Endodermal cell (in vitro differentiated cells): ENCODE measurements around the gene SLC4A1AP. TPM values are rescaled to one million over a fixed set of nuclear protein-coding genes. Genes with fewer than 3 reads are reported as not detected.

Experiments
- DNase-seq: peaks from one replicate; pipeline ENCODE4 v3.0.0-alpha.2; 2017
- H3K27ac ChIP-seq: 2 replicates; pipeline ENCODE4 v1.5.1; 2013; ENCODE audit warnings: mild to moderate bottlenecking, low read depth, low read length, moderate library complexity
- H3K27me3 ChIP-seq: 2 replicates; pipeline ENCODE4 v1.6.1; 2013; ENCODE audit warnings: mild to moderate bottlenecking, low read length, moderate library complexity; ENCODE audit not compliant: insufficient read depth, control insufficient read depth, poor library complexity, severe bottlenecking
- H3K36me3 ChIP-seq: 2 replicates; pipeline ENCODE4 v1.7.0; 2013; ENCODE audit warnings: mild to moderate bottlenecking, low read length, moderate library complexity; ENCODE audit not compliant: control insufficient read depth, insufficient read depth
- H3K4me1 ChIP-seq: one replicate; pipeline ENCODE4 v1.7.0; 2013; ENCODE audit warnings: low read length; ENCODE audit not compliant: control insufficient read depth, insufficient read depth
- H3K4me3 ChIP-seq: 2 replicates; pipeline ENCODE4 v1.5.1; 2013; ENCODE audit warnings: mild to moderate bottlenecking, low read length, moderate library complexity
- H3K9ac ChIP-seq: 2 replicates; pipeline ENCODE4 v1.6.1; 2013; ENCODE audit warnings: mild to moderate bottlenecking, low read length, moderate library complexity; ENCODE audit not compliant: poor library complexity, severe bottlenecking; ENCODE audit errors: extremely low read depth
- H3K9me3 ChIP-seq: 2 replicates; pipeline ENCODE4 v1.6.1; 2013; ENCODE audit warnings: mild to moderate bottlenecking, low read length, moderate library complexity; ENCODE audit not compliant: control insufficient read depth
- H3K27ac Mint-ChIP-seq: 2 replicates; pipeline ENCODE4 v1.8.0; 2020; ENCODE audit warnings: mixed read lengths
- H3K27me3 Mint-ChIP-seq: 2 replicates; pipeline ENCODE4 v1.8.0; 2021; ENCODE audit warnings: mild to moderate bottlenecking, mixed read lengths; ENCODE audit not compliant: insufficient read depth
- H3K36me3 Mint-ChIP-seq: 2 replicates; pipeline ENCODE4 v1.8.0; 2020; ENCODE audit warnings: low read depth, mixed read lengths
- H3K4me1 Mint-ChIP-seq: 2 replicates; pipeline ENCODE4 v1.8.0; 2020; ENCODE audit warnings: mixed read lengths
- H3K4me3 Mint-ChIP-seq: 2 replicates; pipeline ENCODE4 v1.8.0; 2020; ENCODE audit warnings: mild to moderate bottlenecking, moderate library complexity, mixed read lengths
- H3K9me3 Mint-ChIP-seq: 2 replicates; pipeline ENCODE4 v1.8.0; 2020; ENCODE audit warnings: mild to moderate bottlenecking, mixed read lengths
- WGBS, 2 experiments: methylation state at CpG; one replicate each; pipeline versions ENCODE4 v1.1.5 to v1.1.7; 2013; ENCODE audit warnings: missing lambda C conversion rate in 2 of 2, mixed read lengths in 1 of 2; ENCODE audit not compliant: insufficient coverage in 1 of 2, insufficient read length in 1 of 2; 5-methylcytosine and 5-hydroxymethylcytosine counted together
- total RNA-seq, 2 donors: library from RNA; stranded (reverse); fragmentation: NEBNext Ultra II Directional in 1 of 2; extraction: Animal tissue kit (Norgen Biotek cat#: 25700) in 1 of 2; gene quantifications; 2 replicates in 1 of 2; 3 replicates in 1 of 2; pipeline ENCODE4 v1.2.1, GENCODE V29; 2021
- TF ChIP-seq, protein P1 (sequence below): fragments of 200-600 bp; sonication (generic); conservative IDR thresholded peaks from 2 replicates; pipeline ENCODE4 v1.5.0; 2021; ENCODE audit warnings: antibody characterized with exemption, mild to moderate bottlenecking

SLC4A1AP gene
- total RNA-seq, 2 donors from 2014 or later: 24.7 to 24.9 TPM

DNA sequence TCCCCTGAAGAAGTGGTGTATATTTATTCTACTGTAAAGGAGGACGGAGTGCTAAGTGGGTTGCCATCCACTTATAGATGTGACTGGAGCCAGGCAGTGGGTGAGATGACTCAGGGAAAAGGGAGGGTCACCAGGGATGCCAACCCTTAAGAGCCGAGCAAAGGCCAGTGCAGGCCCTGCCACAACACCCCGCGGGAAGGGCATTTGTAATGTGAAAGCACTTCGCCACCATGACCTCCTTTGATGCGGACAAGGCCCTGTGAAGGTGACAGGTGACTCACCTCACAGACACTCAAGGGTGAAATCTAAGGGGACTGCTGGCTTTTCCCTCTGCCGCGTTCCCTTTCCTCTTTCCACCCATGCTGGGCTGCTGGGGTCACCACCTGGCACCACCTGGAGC lies 57.6 kb downstream of the SLC4A1AP start:
- peak; percentile 75 for DNase-seq
- H3K9ac ChIP-seq: no peak overlapping the region
- no peak overlapping the region for H3K4me3 ChIP-seq
- H3K9me3 ChIP-seq: no peaks in the 10 kb centered on the region
- H3K4me1 ChIP-seq: no peaks in the 10 kb centered on the region
- TF ChIP-seq, protein P1, sequence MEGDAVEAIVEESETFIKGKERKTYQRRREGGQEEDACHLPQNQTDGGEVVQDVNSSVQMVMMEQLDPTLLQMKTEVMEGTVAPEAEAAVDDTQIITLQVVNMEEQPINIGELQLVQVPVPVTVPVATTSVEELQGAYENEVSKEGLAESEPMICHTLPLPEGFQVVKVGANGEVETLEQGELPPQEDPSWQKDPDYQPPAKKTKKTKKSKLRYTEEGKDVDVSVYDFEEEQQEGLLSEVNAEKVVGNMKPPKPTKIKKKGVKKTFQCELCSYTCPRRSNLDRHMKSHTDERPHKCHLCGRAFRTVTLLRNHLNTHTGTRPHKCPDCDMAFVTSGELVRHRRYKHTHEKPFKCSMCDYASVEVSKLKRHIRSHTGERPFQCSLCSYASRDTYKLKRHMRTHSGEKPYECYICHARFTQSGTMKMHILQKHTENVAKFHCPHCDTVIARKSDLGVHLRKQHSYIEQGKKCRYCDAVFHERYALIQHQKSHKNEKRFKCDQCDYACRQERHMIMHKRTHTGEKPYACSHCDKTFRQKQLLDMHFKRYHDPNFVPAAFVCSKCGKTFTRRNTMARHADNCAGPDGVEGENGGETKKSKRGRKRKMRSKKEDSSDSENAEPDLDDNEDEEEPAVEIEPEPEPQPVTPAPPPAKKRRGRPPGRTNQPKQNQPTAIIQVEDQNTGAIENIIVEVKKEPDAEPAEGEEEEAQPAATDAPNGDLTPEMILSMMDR: no peak
- Mint-ChIP-seq H3K4me3 (no peak overlapping the region), H3K36me3 (no peaks in the 10 kb centered on the region), H3K4me1 (peaks cover 12% of the 10 kb centered on the region), H3K27me3 (peaks cover 20% of the 10 kb centered on the region), H3K27ac (no peak overlapping the region), H3K9me3 (no peaks in the 10 kb centered on the region)
- H3K36me3 ChIP-seq: no peaks in the 10 kb centered on the region
- H3K27ac ChIP-seq: no peak overlapping the region
- 72% methylated on average over 6 to 8 of the region's 8 CpGs for WGBS, 2 experiments
- peaks cover 8% of the 10 kb centered on the region for H3K27me3 ChIP-seq

DNA sequence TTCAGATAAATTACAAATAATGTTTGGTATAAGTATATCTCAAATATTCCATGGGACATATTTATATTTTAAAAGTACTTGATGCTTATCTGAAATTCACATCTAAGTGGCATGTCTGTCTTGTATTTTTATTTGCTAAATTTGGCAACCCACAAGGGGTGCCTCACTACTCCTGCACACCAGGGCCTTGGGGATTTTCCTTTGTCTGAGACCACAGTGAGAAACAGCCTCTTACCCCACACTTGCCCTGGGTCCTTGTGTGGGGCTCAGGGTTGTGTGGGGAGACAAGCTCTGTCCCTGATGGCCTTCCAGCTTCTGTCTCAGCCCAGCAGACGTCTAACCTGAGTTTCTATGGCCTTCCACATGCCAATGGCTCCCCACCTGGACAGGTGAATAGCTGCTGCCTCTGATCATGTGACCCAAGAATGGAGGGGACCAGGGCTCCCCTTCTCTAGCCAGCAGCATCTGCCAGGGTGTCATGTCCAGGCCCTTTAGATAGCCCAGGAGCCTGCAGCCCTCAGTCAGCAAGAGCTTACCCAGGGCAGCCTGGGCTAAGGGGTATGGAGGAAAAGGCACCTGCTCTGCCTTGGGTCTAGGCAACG lies 58.3 kb downstream of the SLC4A1AP start:
- Mint-ChIP-seq H3K4me1 (peaks cover 6% of the 10 kb centered on the region), H3K27ac (no peak overlapping the region), H3K36me3 (no peaks in the 10 kb centered on the region), H3K27me3 (peaks cover 14% of the 10 kb centered on the region), H3K4me3 (no peak overlapping the region), H3K9me3 (no peaks in the 10 kb centered on the region)
- Histone ChIP-seq H3K4me3 (no peak overlapping the region), H3K9ac (no peak overlapping the region), H3K9me3 (no peaks in the 10 kb centered on the region), H3K27me3 (peaks cover 1% of the 10 kb centered on the region), H3K27ac (no peak overlapping the region), H3K4me1 (no peaks in the 10 kb centered on the region), H3K36me3 (no peaks in the 10 kb centered on the region)
- DNase-seq: no peak
- WGBS, 2 experiments: 63 to 72% methylated on average over 1 to 2 of the region's 2 CpGs
- TF ChIP-seq, protein P1: no peak

DNA sequence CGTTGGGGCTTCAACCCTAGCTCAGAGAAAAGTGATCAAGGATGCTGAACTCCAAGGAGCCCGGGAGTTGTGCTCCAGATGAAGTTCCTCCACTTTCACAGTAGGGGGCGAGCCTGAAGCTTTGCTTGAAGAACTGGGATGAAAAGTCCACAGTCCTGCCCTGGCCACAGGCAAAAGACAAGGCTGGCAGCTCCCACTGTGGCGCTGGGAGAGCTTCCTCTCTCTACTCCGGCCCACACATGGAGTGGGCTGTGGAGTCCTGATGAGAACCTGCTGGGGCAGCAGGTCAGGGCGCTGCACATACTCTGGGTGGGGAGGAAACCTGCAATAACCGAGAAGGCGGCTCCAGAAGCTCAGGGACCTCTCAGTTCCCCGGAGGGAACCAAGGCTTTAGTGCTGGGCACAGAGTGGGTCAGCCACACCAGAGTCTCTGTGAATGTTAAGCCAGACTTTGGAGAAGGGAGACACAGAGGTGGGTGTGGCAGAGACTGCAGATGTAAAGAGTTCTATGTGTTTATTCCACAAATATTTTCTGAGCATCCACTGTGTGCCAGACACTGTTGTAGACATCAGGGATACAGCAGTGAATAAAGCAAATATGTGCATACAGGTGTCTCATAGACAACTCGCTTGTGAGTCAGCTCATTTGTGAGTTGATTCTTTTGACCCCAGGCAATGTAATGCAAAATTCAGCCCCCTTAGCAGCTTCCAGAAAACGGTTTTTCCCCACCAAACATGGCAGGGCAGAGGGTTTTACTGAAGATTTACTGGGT lies 59.9 kb downstream of the SLC4A1AP start:
- H3K36me3 Mint-ChIP-seq: no peaks in the 10 kb centered on the region
- H3K27me3 Mint-ChIP-seq: peaks cover 11% of the 10 kb centered on the region
- Histone ChIP-seq H3K4me1 (no peaks in the 10 kb centered on the region), H3K4me3 (no peak overlapping the region), H3K36me3 (no peaks in the 10 kb centered on the region), H3K27ac (no peak overlapping the region), H3K9me3 (no peaks in the 10 kb centered on the region), H3K27me3 (no peaks in the 10 kb centered on the region), H3K9ac (no peak overlapping the region)
- H3K27ac Mint-ChIP-seq: no peak overlapping the region
- DNase-seq: peak; percentile 90
- TF ChIP-seq, protein P1: peak; percentile 86
- no peak overlapping the region for H3K4me3 Mint-ChIP-seq
- 48 to 58% methylated on average over 10 to 11 of the region's 11 CpGs for WGBS, 2 experiments
- no peaks in the 10 kb centered on the region for H3K9me3 Mint-ChIP-seq
- H3K4me1 Mint-ChIP-seq: peaks cover 3% of the 10 kb centered on the region
